ENCODE measurements around the gene SLC30A7.
A peak's percentile ranks its signal among the peaks of the same experiment; 100 is the strongest.
"Not testable (repeated sequence)": the region's sequence is repeated elsewhere in the genome, so short reads cannot be mapped to it uniquely, and the experiment has no call there.

SLC30A7 gene, protein sequence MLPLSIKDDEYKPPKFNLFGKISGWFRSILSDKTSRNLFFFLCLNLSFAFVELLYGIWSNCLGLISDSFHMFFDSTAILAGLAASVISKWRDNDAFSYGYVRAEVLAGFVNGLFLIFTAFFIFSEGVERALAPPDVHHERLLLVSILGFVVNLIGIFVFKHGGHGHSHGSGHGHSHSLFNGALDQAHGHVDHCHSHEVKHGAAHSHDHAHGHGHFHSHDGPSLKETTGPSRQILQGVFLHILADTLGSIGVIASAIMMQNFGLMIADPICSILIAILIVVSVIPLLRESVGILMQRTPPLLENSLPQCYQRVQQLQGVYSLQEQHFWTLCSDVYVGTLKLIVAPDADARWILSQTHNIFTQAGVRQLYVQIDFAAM

GRCh38 chr1:100895540-100896480 lies at the start of gene SLC30A7:
SLC30A7 (plus strand) TSS chr1:100896090; CDS start chr1:100896263, 173 bp downstream.
- peak; percentile 96 for DNase-seq

GRCh38 chr1:100847361-100848082 lies 48.4 kb upstream of the SLC30A7 start:
- no peak for DNase-seq

DNA sequence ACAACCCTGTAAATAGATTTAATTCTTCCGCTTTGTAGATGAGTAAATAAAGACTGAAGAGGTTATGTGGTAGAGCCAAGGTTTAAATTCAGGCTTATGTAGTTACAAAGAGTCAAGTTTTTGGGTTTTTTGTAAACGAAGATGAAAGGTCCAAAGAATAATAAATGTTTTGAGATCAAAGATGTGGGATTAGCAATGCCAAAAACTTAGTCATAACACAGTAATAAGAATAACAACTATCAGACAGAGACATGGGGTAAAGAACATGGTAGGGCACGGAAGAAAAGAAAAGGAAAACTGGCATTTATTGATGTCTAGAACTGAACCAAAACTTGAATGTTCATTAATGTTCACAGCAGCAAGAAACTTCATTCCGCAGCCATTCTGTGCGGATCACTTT lies 44.2 kb upstream of the SLC30A7 start:
- DNase-seq = no peak

DNA sequence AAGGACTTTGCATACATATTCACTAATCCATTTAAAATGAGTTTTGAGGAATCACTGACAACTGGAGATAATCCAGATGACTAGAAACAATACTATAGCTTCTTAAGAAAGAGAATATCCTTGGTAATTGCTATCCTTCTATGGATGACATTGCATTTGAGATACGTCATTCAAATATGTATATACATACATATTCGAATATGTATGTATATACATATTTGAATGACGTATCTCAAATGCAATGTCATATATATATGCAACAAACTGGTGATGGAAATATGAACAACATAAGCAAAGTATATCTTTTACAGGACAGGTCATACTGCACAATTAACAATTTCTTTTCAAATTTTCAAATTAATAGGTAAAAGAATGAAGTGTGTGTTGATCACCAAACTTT lies 42.9 kb upstream of the SLC30A7 start:
- DNase-seq = no peak

DNA sequence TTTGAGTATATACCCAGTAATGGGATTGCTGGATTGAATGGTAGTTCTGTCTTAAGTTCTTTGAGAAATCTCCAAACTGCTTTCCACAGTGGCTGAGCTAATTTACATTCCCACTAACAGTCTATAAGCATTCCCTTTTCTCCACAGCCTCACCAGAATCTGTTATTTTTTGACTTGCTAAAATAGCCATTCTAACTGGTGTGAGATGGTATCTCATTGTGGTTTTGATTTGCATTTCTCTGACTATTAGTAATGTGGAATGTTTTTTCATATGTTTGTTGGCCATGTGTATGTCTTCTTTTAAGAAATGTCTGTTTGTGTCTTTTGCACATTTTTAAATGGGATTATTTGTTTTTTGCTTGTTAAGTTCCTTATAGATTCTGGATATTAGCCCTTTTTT lies 40.8 kb upstream of the SLC30A7 start:
- DNase-seq = not testable (repeated sequence)

- DNase-seq = peak; percentile 26
These were observed 35.4 kb upstream of the SLC30A7 start for GRCh38 chr1:100860397-100860991.

GRCh38 chr1:100861379-100861778 lies 34.5 kb upstream of the SLC30A7 start:
- DNase-seq = no peak

- DNase-seq = no peak
These were observed 33.3 kb upstream of the SLC30A7 start for GRCh38 chr1:100862591-100862990.

DNA sequence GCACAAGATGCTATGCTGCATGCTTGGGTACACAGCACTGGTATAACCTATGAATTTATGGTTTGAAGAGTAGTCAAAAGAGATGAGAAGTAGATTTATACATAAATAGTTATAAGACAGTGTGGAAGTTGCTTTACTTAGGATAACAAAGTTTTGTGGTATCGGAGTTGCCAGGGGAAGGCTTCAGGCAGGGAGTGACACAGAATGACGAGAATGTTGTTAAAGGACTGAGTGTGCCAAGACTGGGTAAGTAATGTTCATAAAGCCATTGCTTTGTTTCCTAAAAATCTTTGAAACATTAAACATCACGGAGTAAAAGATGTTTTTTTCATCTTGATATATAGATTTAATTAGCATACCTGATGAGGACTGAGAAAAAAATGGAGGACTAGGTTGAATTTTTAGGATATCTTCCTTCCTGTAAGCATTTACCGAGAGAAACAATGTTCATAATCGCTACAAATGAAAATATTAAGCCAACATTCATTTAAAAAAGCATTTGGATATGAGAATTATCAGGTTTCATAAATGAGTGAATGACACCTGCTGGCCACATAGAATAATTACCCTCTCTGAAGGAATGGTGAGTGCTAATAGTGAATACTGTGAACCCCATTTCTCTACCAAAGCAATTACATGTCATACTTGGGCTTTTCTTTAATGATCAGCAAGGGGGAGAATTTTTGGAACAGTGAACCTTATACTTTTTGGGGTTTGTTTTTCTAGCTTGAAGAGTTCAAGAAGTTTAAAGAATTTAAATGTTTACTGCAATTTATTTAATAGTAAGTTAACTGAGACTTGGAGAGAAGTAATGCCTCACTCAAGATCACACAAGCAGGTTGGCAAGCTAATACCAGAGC lies 29.6 kb upstream of the SLC30A7 start:
- DNase-seq = peak; percentile 34

DNA sequence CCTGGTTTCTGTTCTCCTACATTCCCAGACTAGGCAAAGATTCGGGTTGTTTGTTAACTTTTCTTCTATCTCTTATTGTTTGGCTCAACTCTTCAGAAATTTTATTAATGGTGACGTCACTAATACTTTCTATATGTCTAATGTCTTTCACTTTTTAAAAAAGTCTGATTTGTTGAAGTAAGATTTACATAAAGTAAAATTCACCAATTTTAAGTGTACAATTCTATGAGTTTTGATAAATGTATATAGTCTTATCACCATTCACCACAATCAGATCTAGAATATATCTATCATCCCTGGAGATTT lies 29.0 kb upstream of the SLC30A7 start:
- no peak for DNase-seq

GRCh38 chr1:100868364-100868995 lies 27.4 kb upstream of the SLC30A7 start:
- peak; percentile 64 for DNase-seq

DNA sequence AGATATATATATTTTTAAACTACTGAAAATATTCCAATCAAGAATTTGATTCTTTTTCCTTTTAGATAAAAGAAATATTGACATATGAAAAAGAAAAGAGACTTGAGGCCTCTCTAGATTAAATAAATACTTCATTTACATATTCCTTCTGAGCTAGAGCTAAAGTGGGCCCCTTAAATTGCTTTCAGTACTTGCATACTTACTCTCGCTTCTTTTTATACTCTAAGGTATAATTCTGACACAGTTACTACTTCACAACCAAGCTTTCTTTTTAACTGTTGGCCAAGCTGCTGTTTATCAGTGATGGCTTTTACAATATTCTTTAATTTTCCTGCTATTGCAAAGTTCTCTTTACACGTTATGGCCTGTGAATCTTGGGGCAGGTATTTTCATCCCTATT lies 25.9 kb upstream of the SLC30A7 start:
- no peak for DNase-seq

DNA sequence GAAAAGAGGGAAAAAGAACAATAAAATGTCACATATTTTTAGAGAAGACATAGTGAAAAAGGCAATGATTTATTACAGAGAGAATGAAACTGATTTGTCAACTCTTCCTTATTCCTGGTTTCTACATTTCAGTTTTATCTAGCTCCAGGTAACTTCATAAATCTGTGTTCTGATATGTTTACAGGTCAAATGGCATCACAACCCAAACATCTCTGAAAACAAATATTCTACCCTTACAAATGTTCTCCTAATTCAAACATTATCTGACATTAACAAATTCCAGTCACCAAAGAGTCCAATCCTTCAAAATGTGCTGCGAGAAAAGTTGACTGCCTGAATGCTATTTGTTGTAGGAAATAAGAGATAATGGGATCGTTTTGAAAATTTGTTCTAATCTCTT lies 21.5 kb upstream of the SLC30A7 start:
- no peak for DNase-seq

GRCh38 chr1:100875228-100875627 lies 20.7 kb upstream of the SLC30A7 start:
- DNase-seq = no peak

DNA sequence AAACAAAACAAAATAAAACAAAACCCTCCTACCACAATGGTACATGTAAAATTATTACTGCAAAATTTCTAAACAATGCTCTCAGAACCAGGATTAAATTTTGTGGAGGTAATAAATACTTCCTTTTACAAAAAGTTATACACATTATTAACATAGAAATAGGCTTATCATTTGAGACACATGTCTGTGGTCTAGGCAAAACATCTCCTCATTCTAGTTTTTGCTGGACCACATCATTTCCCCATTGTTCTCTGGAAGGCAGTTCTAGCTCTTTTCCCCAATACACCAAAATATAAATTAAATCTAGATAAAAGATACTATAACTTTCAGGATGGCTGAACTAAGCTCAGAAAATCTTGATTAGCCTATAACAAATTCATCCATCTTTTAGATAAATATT lies 19.6 kb upstream of the SLC30A7 start:
- DNase-seq = no peak

GRCh38 chr1:100879422-100879821 lies 16.5 kb upstream of the SLC30A7 start:
- DNase-seq = no peak

DNA sequence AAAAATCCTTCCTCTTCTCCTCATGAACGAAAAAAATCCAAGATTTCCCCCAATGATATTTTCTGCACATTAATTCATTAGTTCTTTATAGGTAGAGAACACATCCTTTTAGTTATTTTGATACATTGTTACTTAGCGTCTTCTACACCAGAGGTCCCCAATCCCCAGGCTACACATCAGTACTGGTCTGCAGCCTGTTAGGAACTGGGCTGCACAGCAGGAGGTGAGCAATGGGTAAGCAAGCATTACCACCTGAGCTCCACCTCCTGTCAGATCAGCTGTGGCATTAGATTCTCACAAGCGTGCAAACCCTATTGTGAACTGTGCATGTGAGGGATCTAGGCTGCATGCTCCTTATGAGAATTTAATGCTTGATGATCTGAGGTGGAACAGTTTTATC lies 14.2 kb upstream of the SLC30A7 start:
- DNase-seq = no peak

GRCh38 chr1:100882698-100883097 lies 13.2 kb upstream of the SLC30A7 start:
- DNase-seq = no peak

DNA sequence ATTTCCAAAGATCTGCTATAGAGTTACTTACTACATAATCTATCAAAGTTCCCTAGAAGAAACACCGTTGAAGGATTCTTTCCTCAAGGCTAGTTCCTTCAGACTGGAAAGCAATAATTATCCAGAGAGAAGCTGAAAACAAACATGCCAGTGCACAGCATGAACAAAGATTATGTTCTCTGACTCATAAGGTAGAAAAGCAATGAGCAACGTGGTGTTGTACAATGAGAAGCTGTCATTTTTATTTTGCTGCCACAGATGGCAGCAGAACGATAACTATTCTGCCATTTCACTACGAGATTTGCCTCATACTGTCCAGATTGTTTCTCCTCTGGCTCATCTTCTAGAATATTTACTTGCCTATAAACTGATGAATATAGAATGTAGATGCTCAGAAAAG lies 11.9 kb upstream of the SLC30A7 start:
- no peak for DNase-seq

GRCh38 chr1:100889007-100889406 lies 6.9 kb upstream of the SLC30A7 start:
- not testable (repeated sequence) for DNase-seq

GRCh38 chr1:100889869-100890482 lies 5.9 kb upstream of the SLC30A7 start:
- DNase-seq = not testable (repeated sequence)
